ENCODE data around the gene CKLF.

Gene CKLF

GRCh38 chr16:66517586-66518263, 34.7 kb upstream of the CKLF start:
- no peak for DNase-seq

GRCh38 chr16:66519482-66520373, 32.6 kb upstream of the CKLF start:
- DNase-seq, result no peak

GRCh38 chr16:66520406-66521170, 31.8 kb upstream of the CKLF start:
- no peak for DNase-seq

- no peak for DNase-seq
Observed at GRCh38 chr16:66521252-66521713, 31.1 kb upstream of the CKLF start.

- peak in 4 of 5 experiments; percentile 65 to 97 (median 89) for DNase-seq
Observed at GRCh38 chr16:66521951-66522771, 30.2 kb upstream of the CKLF start.

- no peak for DNase-seq
Observed at GRCh38 chr16:66522816-66523590, 29.4 kb upstream of the CKLF start.

GRCh38 chr16:66523861-66524354, 28.5 kb upstream of the CKLF start:
- DNase-seq, result peak in 2 of 5 experiments; percentile 65 to 88

- DNase-seq, result peak in 2 of 5 experiments; percentile 24 to 67
Observed at GRCh38 chr16:66524601-66525164, 27.7 kb upstream of the CKLF start.

- peak in 1 of 5 experiments; percentile 62 for DNase-seq
Observed at GRCh38 chr16:66525396-66526180, 26.8 kb upstream of the CKLF start.

- no peak for DNase-seq
Observed at GRCh38 chr16:66528294-66528693, 24.1 kb upstream of the CKLF start.

- DNase-seq, result no peak
Observed at GRCh38 chr16:66529475-66529874, 22.9 kb upstream of the CKLF start.

- DNase-seq, result no peak
Observed at GRCh38 chr16:66534376-66534799, 18.0 kb upstream of the CKLF start.

GRCh38 chr16:66536525-66536924, 15.9 kb upstream of the CKLF start:
- DNase-seq, result no peak

- DNase-seq, result no peak
Observed at GRCh38 chr16:66537236-66537635, 15.1 kb upstream of the CKLF start.

- DNase-seq, result no peak
Observed at GRCh38 chr16:66538910-66539309, 13.5 kb upstream of the CKLF start.

- DNase-seq, result no peak
Observed at GRCh38 chr16:66539623-66540469, 12.5 kb upstream of the CKLF start.

GRCh38 chr16:66541388-66542355, 10.7 kb upstream of the CKLF start:
- no peak for DNase-seq

GRCh38 chr16:66542396-66542795, 10.0 kb upstream of the CKLF start:
- no peak for DNase-seq
